Endothelial cell of umbilical vein (primary cell): ENCODE data around the gene PLB1. TPM values are rescaled to one million over a fixed set of nuclear protein-coding genes. Genes with fewer than 3 reads are reported as not detected.

Source experiments
- BruUV-seq: library from RNA; stranded (reverse); fragments of 400-500 nt; replicated peaks from 2 replicates; lab custom pipeline; 2021; lab: Mats Ljungman, UMichigan
- CTCF ChIA-PET: fragments of 300-600, 350-600 bp; sonication (Branson Sonifier 250); formaldehyde crosslinking; loops from one replicate; lab custom pipeline; 2021; ENCODE audit warnings: antibody characterized with exemption, inconsistent platforms; lab: Charles Lee
- POLR2A ChIA-PET: fragments of 300-600, 350-600 bp; sonication (Branson Sonifier 250); formaldehyde crosslinking; loops from one replicate; lab custom pipeline; 2021; ENCODE audit warnings: antibody characterized with exemption, inconsistent platforms; lab: Charles Lee
- DNase-seq: peaks from one replicate; pipeline ENCODE4 v3.0.0-alpha.2; 2011; ENCODE audit warnings: low read depth, low spot score
- FAIRE-seq: peaks from 2 replicates; lab custom pipeline; 2011; peaks lifted over from hg19 to GRCh38; lab: Jason Lieb, UNC
- H2AFZ ChIP-seq: 2 replicates; pipeline ENCODE4 v1.6.0; 2012; ENCODE audit warnings: low read depth, low read length, control low read depth, inconsistent platforms
- H3K27ac ChIP-seq: 2 replicates; pipeline ENCODE4 v1.5.1; 2011; ENCODE audit warnings: low read depth, mild to moderate bottlenecking, control low read depth, low read length, moderate library complexity; ENCODE audit not compliant: insufficient read depth
- H3K27me3 ChIP-seq, 2 experiments: 2 replicates each; pipeline versions ENCODE4 v1.6.0 to v1.6.1; 2011; ENCODE audit warnings: low read length in 2 of 2, mixed read lengths in 1 of 2; ENCODE audit not compliant: control insufficient read depth in 2 of 2, insufficient read depth in 2 of 2
- H3K36me3 ChIP-seq, 2 experiments: 2 replicates in 1 of 2; 3 replicates in 1 of 2; pipeline ENCODE4 v1.5.1; 2011; ENCODE audit warnings: low read length in 2 of 2, mild to moderate bottlenecking in 1 of 2, moderate library complexity in 1 of 2; ENCODE audit not compliant: control insufficient read depth in 2 of 2, insufficient read depth in 2 of 2; ENCODE audit errors: extremely low read depth in 1 of 2
- H3K4me1 ChIP-seq: 3 replicates; pipeline ENCODE4 v1.5.1; 2011; ENCODE audit warnings: mild to moderate bottlenecking, low read length; ENCODE audit not compliant: control insufficient read depth, insufficient read depth; ENCODE audit errors: extremely low read depth
- H3K4me2 ChIP-seq: 2 replicates; pipeline ENCODE4 v1.6.1; 2011; ENCODE audit warnings: low read length, control low read depth, mixed read lengths; ENCODE audit not compliant: insufficient read depth
- H3K4me3 ChIP-seq, 3 experiments: fragments of 200-600 bp in 1 of 3; sonication (generic), shearing (Covaris generic) in 1 of 3; replicated peaks in 1 of 3; 2 replicates each; pipeline ENCODE4 v1.5.1; 2011 to 2016; ENCODE audit warnings: control low read depth in 3 of 3, low read length in 3 of 3, mild to moderate bottlenecking in 2 of 3, inconsistent platforms in 1 of 3, low read depth in 1 of 3, moderate library complexity in 1 of 3; ENCODE audit not compliant: insufficient read depth in 1 of 3
- H3K79me2 ChIP-seq: 2 replicates; pipeline ENCODE4 v1.6.0; 2012; ENCODE audit warnings: low read length, inconsistent platforms; ENCODE audit not compliant: control insufficient read depth, insufficient read depth
- H3K9ac ChIP-seq: replicated peaks from 2 replicates; pipeline ENCODE3; 2011; ENCODE audit warnings: low read length, control low read depth; ENCODE audit not compliant: insufficient read depth; ENCODE audit errors: extremely low read depth
- H3K9me1 ChIP-seq: replicated peaks from 3 replicates; pipeline ENCODE4 v1.6.0; 2011; ENCODE audit warnings: mild to moderate bottlenecking, low read length; ENCODE audit not compliant: control insufficient read depth, insufficient read depth; ENCODE audit errors: extremely low read depth
- H3K9me3 ChIP-seq: replicated peaks from 2 replicates; pipeline ENCODE4 v1.5.1; 2012; ENCODE audit warnings: low read length, inconsistent platforms; ENCODE audit not compliant: control insufficient read depth, insufficient read depth
- H4K20me1 ChIP-seq: replicated peaks from 2 replicates; pipeline ENCODE3; 2011; ENCODE audit warnings: mild to moderate bottlenecking, low read length; ENCODE audit not compliant: control insufficient read depth, insufficient read depth; ENCODE audit errors: extremely low read depth
- CTCF ChIP-seq, 2 donors: IDR thresholded peaks; 1 replicate in 1 of 2; 2 replicates in 1 of 2; pipeline ENCODE4 v1.5.1; 2011; ENCODE audit warnings: low read length in 2 of 2, mild to moderate bottlenecking in 2 of 2, moderate library complexity in 2 of 2, control low read depth in 1 of 2, inconsistent platforms in 1 of 2, low read depth in 1 of 2; ENCODE audit not compliant: insufficient read depth in 1 of 2; ENCODE audit errors: extremely low read depth in 1 of 2
- EZH2 ChIP-seq: IDR thresholded peaks from 2 replicates; pipeline ENCODE4 v1.6.1; 2012; ENCODE audit warnings: borderline replicate concordance, low read depth, mild to moderate bottlenecking, moderate library complexity, low read length, inconsistent platforms; ENCODE audit not compliant: severe bottlenecking
- FOS ChIP-seq: IDR thresholded peaks from 2 replicates; pipeline ENCODE4 v1.6.1; 2011; ENCODE audit warnings: mild to moderate bottlenecking, low read length, moderate library complexity, borderline replicate concordance; ENCODE audit not compliant: insufficient read depth
- GATA2 ChIP-seq: IDR thresholded peaks from 2 replicates; pipeline ENCODE4 v1.7.0; 2011; ENCODE audit warnings: low read depth, mild to moderate bottlenecking, moderate library complexity, mixed read lengths, low read length; ENCODE audit not compliant: insufficient read length, insufficient read depth
- JUN ChIP-seq: IDR thresholded peaks from 2 replicates; pipeline ENCODE4 v1.6.1; 2011; ENCODE audit warnings: borderline replicate concordance, low read depth; ENCODE audit not compliant: insufficient read length, insufficient read depth
- MYC ChIP-seq: IDR thresholded peaks from one replicate; pipeline ENCODE4 v1.6.1; 2011; ENCODE audit warnings: mild to moderate bottlenecking, low read depth, low read length
- POLR2A ChIP-seq: IDR thresholded peaks from 2 replicates; pipeline ENCODE4 v1.6.1; 2012; ENCODE audit warnings: low read depth, mild to moderate bottlenecking, control low read depth, low read length
- POLR2AphosphoS5 ChIP-seq: IDR thresholded peaks from 2 replicates; pipeline ENCODE4 v1.6.1; 2012; ENCODE audit warnings: low read depth, mild to moderate bottlenecking, control low read depth, low read length, moderate library complexity; ENCODE audit not compliant: insufficient read depth
- dilution Hi-C: fragments of 300-500 bp; cut with MboI; formaldehyde crosslinking; loops from one replicate; pipeline ENCODE4 v1.15.0; 2019; ENCODE audit warnings: low sequenced_read_pairs; ENCODE audit not compliant: extremely low pct_ligation_motif_present
- intact Hi-C: fragments of 100-400 bp; cut with micrococcal nuclease; formaldehyde crosslinking; loops from one replicate; pipeline ENCODE4 v1.10.0; 2022
- polyA plus RNA-seq, 4 experiments: library from polyadenylated mRNA; depleted of rRNA in 3 of 4; stranded (reverse) in 3 of 4; unstranded in 1 of 4; fragments of >200 nt; gene quantifications; 2 replicates each; pipeline versions ENCODE4 v1.2.1 to v1.2.3, GENCODE V29; 2011 to 2012; ENCODE audit warnings: missing spikeins in 1 of 4
- total RNA-seq: library from RNA; stranded (reverse); gene quantifications from 2 replicates; pipeline ENCODE4 v1.2.3, GENCODE V29; 2021
- TF ChIP-seq, protein P1 (sequence below): IDR thresholded peaks from 2 replicates; pipeline ENCODE4 v1.6.1; 2011; ENCODE audit not compliant: insufficient read depth, insufficient read length

PLB1 gene
- total and polyA plus RNA-seq, 2 donors (not counting 3 experiments of a cell fraction or from before 2014, with no cell fraction given), result 0.75 to 0.80 TPM

GRCh38 chr2:28670856-28671255 lies 175.0 kb downstream of the PLB1 start:
- Histone ChIP-seq H3K9me1 (no peaks in the 10 kb centered on the region), H2AFZ (no peak overlapping the region), H3K79me2 (no peaks in the 10 kb centered on the region), H3K9ac (no peak overlapping the region), H3K4me3 (no peak overlapping the region), H3K27me3 (no peaks in the 10 kb centered on the region), H3K4me2 (no peak overlapping the region), H3K4me1 (no peaks in the 10 kb centered on the region), H3K27ac (no peak overlapping the region), H4K20me1 (no peaks in the 10 kb centered on the region), H3K9me3 (no peaks in the 10 kb centered on the region), H3K36me3 (no peaks in the 10 kb centered on the region)
- intact Hi-C loops (no loop called here), dilution Hi-C loops (no loop called here)
- TF ChIP-seq CTCF (IDR thresholded peaks at IDR 0.05; ENCODE audit: extremely low read depth in 1 of 2, insufficient read depth in 1 of 2, low read depth in 1 of 2, low read length in 2 of 2) (no peak), JUN (no peak), EZH2 (no peak), GATA2 (no peak), MYC (no peak), FOS (no peak), POLR2AphosphoS5 (no peak), POLR2A (no peak)
- TF ChIP-seq, protein P1, sequence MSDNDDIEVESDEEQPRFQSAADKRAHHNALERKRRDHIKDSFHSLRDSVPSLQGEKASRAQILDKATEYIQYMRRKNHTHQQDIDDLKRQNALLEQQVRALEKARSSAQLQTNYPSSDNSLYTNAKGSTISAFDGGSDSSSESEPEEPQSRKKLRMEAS, result no peak
- no peak for DNase-seq
- FAIRE-seq, result no peak
- CTCF ChIA-PET, result interaction anchor here (1.0 to 1.5 kb wide), 3 partner anchors 7 to 77 kb away, joined by 3 to 5 read pairs (median 3); no protein-coding TSS in a partner anchor
- POLR2A ChIA-PET, result no interaction called here
- BruUV-seq, result no TSS peak
